ENCODE data around the gene SMG7. TPM values are rescaled to one million over a fixed set of nuclear protein-coding genes. Genes with fewer than 3 reads are reported as not detected.

SMG7 gene
- polyA plus RNA-seq, 1 donor from 2014 or later = 19.1 TPM

- TF ChIP-seq RAD21 (conservative IDR thresholded peaks at IDR 0.05) = no peak
- TF ChIP-seq EP300 (conservative IDR thresholded peaks at IDR 0.05; ENCODE audit: poor library complexity, severe bottlenecking) = no peak
- TF ChIP-seq TAF1 (IDR thresholded peaks at IDR 0.05; ENCODE audit: low read depth) = no peak
- no peak overlapping the region for H2AFZ ChIP-seq (ENCODE audit: low read depth, low read length)
- H3K27me3 ChIP-seq (ENCODE audit: insufficient read depth, low read depth, low read length) = no peaks in the 10 kb centered on the region
- no peaks in the 10 kb centered on the region for H4K20me1 ChIP-seq (ENCODE audit: insufficient read depth)
- H3K4me2 ChIP-seq (ENCODE audit: low read length) = no peak overlapping the region
- no peaks in the 10 kb centered on the region for H3K9me3 ChIP-seq (ENCODE audit: low read length)
- peaks cover 37% of the 10 kb centered on the region for H3K79me2 ChIP-seq (replicated peaks; ENCODE audit: insufficient read depth, low read length)
- H3K9me2 ChIP-seq (ENCODE audit: insufficient read depth, low read length) = no peaks in the 10 kb centered on the region
- H3K27ac ChIP-seq (ENCODE audit: low read length) = no peak overlapping the region
- no peaks in the 10 kb centered on the region for H3F3A ChIP-seq (ENCODE audit: insufficient read depth, low read length, poor library complexity, severe bottlenecking)
- H3K36me3 ChIP-seq (ENCODE audit: insufficient read depth, low read length) = no peaks in the 10 kb centered on the region
- H3K9ac ChIP-seq (ENCODE audit: low read length) = no peak overlapping the region
- H3K4me3 ChIP-seq (ENCODE audit: low read length) = no peak overlapping the region
These were observed 33.3 kb downstream of the SMG7 start for GRCh38 chr1:183505454-183506089.

GRCh38 chr1:183506561-183506960, 34.3 kb downstream of the SMG7 start:
- no peak overlapping the region for H3K4me3 ChIP-seq (ENCODE audit: low read length)
- no peaks in the 10 kb centered on the region for H3K9me3 ChIP-seq (ENCODE audit: low read length)
- H3K9ac ChIP-seq (ENCODE audit: low read length) = no peak overlapping the region
- H4K20me1 ChIP-seq (ENCODE audit: insufficient read depth) = no peaks in the 10 kb centered on the region
- no peaks in the 10 kb centered on the region for H3K27me3 ChIP-seq (ENCODE audit: insufficient read depth, low read depth, low read length)
- no peaks in the 10 kb centered on the region for H3K9me2 ChIP-seq (ENCODE audit: insufficient read depth, low read length)
- no peak overlapping the region for H3K4me2 ChIP-seq (ENCODE audit: low read length)
- H2AFZ ChIP-seq (ENCODE audit: low read depth, low read length) = no peak overlapping the region
- H3K36me3 ChIP-seq (ENCODE audit: insufficient read depth, low read length) = no peaks in the 10 kb centered on the region
- TF ChIP-seq RAD21 (conservative IDR thresholded peaks at IDR 0.05) = no peak
- TF ChIP-seq CTCF (IDR thresholded peaks at IDR 0.05; ENCODE audit: poor library complexity, severe bottlenecking) = no peak
- TF ChIP-seq TAF1 (IDR thresholded peaks at IDR 0.05; ENCODE audit: low read depth) = no peak
- TF ChIP-seq POLR2AphosphoS5 (IDR thresholded peaks at IDR 0.05) = no peak
- no peak for TF ChIP-seq EP300 (conservative IDR thresholded peaks at IDR 0.05; ENCODE audit: poor library complexity, severe bottlenecking)
- TF ChIP-seq, protein P1, sequence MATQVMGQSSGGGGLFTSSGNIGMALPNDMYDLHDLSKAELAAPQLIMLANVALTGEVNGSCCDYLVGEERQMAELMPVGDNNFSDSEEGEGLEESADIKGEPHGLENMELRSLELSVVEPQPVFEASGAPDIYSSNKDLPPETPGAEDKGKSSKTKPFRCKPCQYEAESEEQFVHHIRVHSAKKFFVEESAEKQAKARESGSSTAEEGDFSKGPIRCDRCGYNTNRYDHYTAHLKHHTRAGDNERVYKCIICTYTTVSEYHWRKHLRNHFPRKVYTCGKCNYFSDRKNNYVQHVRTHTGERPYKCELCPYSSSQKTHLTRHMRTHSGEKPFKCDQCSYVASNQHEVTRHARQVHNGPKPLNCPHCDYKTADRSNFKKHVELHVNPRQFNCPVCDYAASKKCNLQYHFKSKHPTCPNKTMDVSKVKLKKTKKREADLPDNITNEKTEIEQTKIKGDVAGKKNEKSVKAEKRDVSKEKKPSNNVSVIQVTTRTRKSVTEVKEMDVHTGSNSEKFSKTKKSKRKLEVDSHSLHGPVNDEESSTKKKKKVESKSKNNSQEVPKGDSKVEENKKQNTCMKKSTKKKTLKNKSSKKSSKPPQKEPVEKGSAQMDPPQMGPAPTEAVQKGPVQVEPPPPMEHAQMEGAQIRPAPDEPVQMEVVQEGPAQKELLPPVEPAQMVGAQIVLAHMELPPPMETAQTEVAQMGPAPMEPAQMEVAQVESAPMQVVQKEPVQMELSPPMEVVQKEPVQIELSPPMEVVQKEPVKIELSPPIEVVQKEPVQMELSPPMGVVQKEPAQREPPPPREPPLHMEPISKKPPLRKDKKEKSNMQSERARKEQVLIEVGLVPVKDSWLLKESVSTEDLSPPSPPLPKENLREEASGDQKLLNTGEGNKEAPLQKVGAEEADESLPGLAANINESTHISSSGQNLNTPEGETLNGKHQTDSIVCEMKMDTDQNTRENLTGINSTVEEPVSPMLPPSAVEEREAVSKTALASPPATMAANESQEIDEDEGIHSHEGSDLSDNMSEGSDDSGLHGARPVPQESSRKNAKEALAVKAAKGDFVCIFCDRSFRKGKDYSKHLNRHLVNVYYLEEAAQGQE (IDR thresholded peaks at IDR 0.05; ENCODE audit: borderline replicate concordance) = no peak
- TF ChIP-seq SMC3 (conservative IDR thresholded peaks at IDR 0.05; ENCODE audit: poor library complexity) = no peak
- no peak for TF ChIP-seq EZH2 (IDR thresholded peaks at IDR 0.05; ENCODE audit: borderline replicate concordance, insufficient read depth, low read length, poor library complexity, severe bottlenecking)
- TF ChIP-seq MXI1 (conservative IDR thresholded peaks at IDR 0.05; ENCODE audit: poor library complexity, severe bottlenecking) = no peak
- peaks cover 30% of the 10 kb centered on the region for H3K79me2 ChIP-seq (replicated peaks; ENCODE audit: insufficient read depth, low read length)
- H3K27ac ChIP-seq (ENCODE audit: low read length) = no peak overlapping the region
- H3F3A ChIP-seq (ENCODE audit: insufficient read depth, low read length, poor library complexity, severe bottlenecking) = no peaks in the 10 kb centered on the region

Data from neural cell (in vitro differentiated cells).